Measurements from ENCODE around the gene SIAH3. TPM values are rescaled to one million over a fixed set of nuclear protein-coding genes. Genes with fewer than 3 reads are reported as not detected.

Gene SIAH3
- polyA plus RNA-seq, 1 donor (not counting 4 experiments of a cell fraction or from before 2014, with no cell fraction given) = 0.12 TPM

- no peaks in the 10 kb centered on the region for H3K36me3 ChIP-seq (ENCODE audit: control insufficient read depth in 2 of 2, extremely low read depth in 1 of 2, insufficient read depth in 2 of 2, low read length in 2 of 2)
- H3K4me3 ChIP-seq (ENCODE audit: control insufficient read depth in 2 of 3, extremely low read depth in 1 of 3, insufficient read depth in 2 of 3, low read depth in 1 of 3, low read length in 3 of 3) = no peak overlapping the region
- dilution Hi-C loops (cut with MboI; ENCODE audit: extremely low pct_ligation_motif_present, low sequenced_read_pairs) = no loop called here
- no peaks in the 10 kb centered on the region for H3K79me2 ChIP-seq (ENCODE audit: control insufficient read depth, insufficient read depth, low read length)
- H3K9me3 ChIP-seq (ENCODE audit: control insufficient read depth, low read depth, low read length) = no peaks in the 10 kb centered on the region
- DNase-seq (ENCODE audit: low read depth, low spot score) = no peak
- H4K20me1 ChIP-seq (ENCODE audit: control insufficient read depth, extremely low read depth, insufficient read depth, low read length) = peaks cover 2% of the 10 kb centered on the region
- H3K9ac ChIP-seq (ENCODE audit: control insufficient read depth, extremely low read depth, insufficient read depth, low read length) = no peak overlapping the region
- no peak overlapping the region for H3K4me2 ChIP-seq (ENCODE audit: control insufficient read depth, extremely low read depth, insufficient read depth, low read depth, low read length)
- H3K27me3 ChIP-seq (ENCODE audit: control insufficient read depth, extremely low read depth, insufficient read depth, low read length) = no peaks in the 10 kb centered on the region
- no peak overlapping the region for H2AFZ ChIP-seq (ENCODE audit: control insufficient read depth, low read length)
- no peaks in the 10 kb centered on the region for H3K9me1 ChIP-seq (ENCODE audit: control insufficient read depth, extremely low read depth, insufficient read depth, low read length)
- no peak overlapping the region for H3K27ac ChIP-seq (ENCODE audit: control insufficient read depth, insufficient read depth, low read length)
- H3K4me1 ChIP-seq (ENCODE audit: control insufficient read depth, extremely low read depth, insufficient read depth, low read length) = no peaks in the 10 kb centered on the region
- FAIRE-seq = no peak
- TF ChIP-seq, protein P1, sequence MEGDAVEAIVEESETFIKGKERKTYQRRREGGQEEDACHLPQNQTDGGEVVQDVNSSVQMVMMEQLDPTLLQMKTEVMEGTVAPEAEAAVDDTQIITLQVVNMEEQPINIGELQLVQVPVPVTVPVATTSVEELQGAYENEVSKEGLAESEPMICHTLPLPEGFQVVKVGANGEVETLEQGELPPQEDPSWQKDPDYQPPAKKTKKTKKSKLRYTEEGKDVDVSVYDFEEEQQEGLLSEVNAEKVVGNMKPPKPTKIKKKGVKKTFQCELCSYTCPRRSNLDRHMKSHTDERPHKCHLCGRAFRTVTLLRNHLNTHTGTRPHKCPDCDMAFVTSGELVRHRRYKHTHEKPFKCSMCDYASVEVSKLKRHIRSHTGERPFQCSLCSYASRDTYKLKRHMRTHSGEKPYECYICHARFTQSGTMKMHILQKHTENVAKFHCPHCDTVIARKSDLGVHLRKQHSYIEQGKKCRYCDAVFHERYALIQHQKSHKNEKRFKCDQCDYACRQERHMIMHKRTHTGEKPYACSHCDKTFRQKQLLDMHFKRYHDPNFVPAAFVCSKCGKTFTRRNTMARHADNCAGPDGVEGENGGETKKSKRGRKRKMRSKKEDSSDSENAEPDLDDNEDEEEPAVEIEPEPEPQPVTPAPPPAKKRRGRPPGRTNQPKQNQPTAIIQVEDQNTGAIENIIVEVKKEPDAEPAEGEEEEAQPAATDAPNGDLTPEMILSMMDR (optimal IDR thresholded peaks at IDR 0.05 in 1 of 3, IDR thresholded peaks at IDR 0.05 in 1 of 3, conservative IDR thresholded peaks at IDR 0.05 in 1 of 3; ENCODE audit: extremely low read depth in 1 of 3, insufficient read depth in 2 of 3, low read length in 3 of 3) = no peak
- no peak for TF ChIP-seq EZH2 (IDR thresholded peaks at IDR 0.05; ENCODE audit: low read length)
Measured at GRCh38 chr13:45733361-45733760, 118.2 kb downstream of the SIAH3 start.

DNA sequence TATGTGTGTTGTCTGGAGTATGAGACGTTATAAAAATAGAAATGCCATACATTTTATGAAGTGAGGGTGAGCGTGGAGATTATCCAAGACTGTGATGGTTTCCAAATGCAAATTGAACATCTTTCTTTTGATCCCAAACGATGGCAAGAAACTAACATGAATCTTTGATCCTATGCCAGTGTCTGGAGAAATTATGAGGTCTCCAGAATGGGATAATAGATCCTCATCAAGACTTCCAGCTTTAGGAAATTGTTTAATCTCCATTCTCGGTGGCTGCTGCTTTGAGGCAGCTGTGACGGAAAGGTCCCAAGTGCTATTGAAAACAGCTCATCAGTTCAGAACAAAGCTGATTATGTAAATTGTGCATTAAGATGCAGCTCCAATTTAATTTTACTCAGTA is 118.6 kb downstream of the SIAH3 start:
- Histone ChIP-seq H3K79me2 (ENCODE audit: control insufficient read depth, insufficient read depth, low read length) (no peaks in the 10 kb centered on the region), H3K9me1 (ENCODE audit: control insufficient read depth, extremely low read depth, insufficient read depth, low read length) (no peaks in the 10 kb centered on the region), H3K4me1 (ENCODE audit: control insufficient read depth, extremely low read depth, insufficient read depth, low read length) (no peaks in the 10 kb centered on the region), H3K4me3 (ENCODE audit: control insufficient read depth in 2 of 3, extremely low read depth in 1 of 3, insufficient read depth in 2 of 3, low read depth in 1 of 3, low read length in 3 of 3) (no peak overlapping the region), H3K27ac (ENCODE audit: control insufficient read depth, insufficient read depth, low read length) (no peak overlapping the region), H3K9ac (ENCODE audit: control insufficient read depth, extremely low read depth, insufficient read depth, low read length) (no peak overlapping the region), H3K4me2 (ENCODE audit: control insufficient read depth, extremely low read depth, insufficient read depth, low read depth, low read length) (no peak overlapping the region), H3K27me3 (ENCODE audit: control insufficient read depth, extremely low read depth, insufficient read depth, low read length) (no peaks in the 10 kb centered on the region), H3K9me3 (ENCODE audit: control insufficient read depth, low read depth, low read length) (no peaks in the 10 kb centered on the region), H4K20me1 (ENCODE audit: control insufficient read depth, extremely low read depth, insufficient read depth, low read length) (peaks cover 2% of the 10 kb centered on the region), H3K36me3 (ENCODE audit: control insufficient read depth in 2 of 2, extremely low read depth in 1 of 2, insufficient read depth in 2 of 2, low read length in 2 of 2) (no peaks in the 10 kb centered on the region), H2AFZ (ENCODE audit: control insufficient read depth, low read length) (no peak overlapping the region)
- no peak for TF ChIP-seq EZH2 (IDR thresholded peaks at IDR 0.05; ENCODE audit: low read length)
- TF ChIP-seq, protein P1 (optimal IDR thresholded peaks at IDR 0.05 in 1 of 3, IDR thresholded peaks at IDR 0.05 in 1 of 3, conservative IDR thresholded peaks at IDR 0.05 in 1 of 3; ENCODE audit: extremely low read depth in 1 of 3, insufficient read depth in 2 of 3, low read length in 3 of 3) = no peak
- peak; percentile 26 for FAIRE-seq
- dilution Hi-C loops (cut with MboI; ENCODE audit: extremely low pct_ligation_motif_present, low sequenced_read_pairs) = no loop called here
- no peak for DNase-seq (ENCODE audit: low read depth, low spot score)
